HEK293 (cell line): ENCODE measurements around the gene DCANP1.

Experiments used
- KLF9 ChIP-seq: fragments of 450-650 bp; formaldehyde crosslinking; IDR thresholded peaks from 2 replicates; pipeline ENCODE4 v1.5.1; 2016; ENCODE audit warnings: missing biosample characterization, missing genetic modification characterization, low read depth
- PBX3 ChIP-seq: sonication (generic); formaldehyde crosslinking; IDR thresholded peaks from 2 replicates; pipeline ENCODE4 v1.8.1; 2022; ENCODE audit warnings: mild to moderate bottlenecking, moderate library complexity, missing genetic modification reagents
- SP7 ChIP-seq: fragments of 450-650 bp; formaldehyde crosslinking; IDR thresholded peaks from 2 replicates; pipeline ENCODE4 v1.5.1; 2016; ENCODE audit warnings: missing biosample characterization, missing genetic modification characterization
- ZBTB48 ChIP-seq: fragments of 450-650 bp; formaldehyde crosslinking; IDR thresholded peaks from 2 replicates; pipeline ENCODE4 v1.5.1; 2016; ENCODE audit warnings: missing biosample characterization, missing genetic modification characterization
- ZFHX2 ChIP-seq: fragments of 450-650 bp; formaldehyde crosslinking; conservative IDR thresholded peaks from 2 replicates; pipeline ENCODE4 v1.5.1; 2016; ENCODE audit warnings: missing biosample characterization, missing genetic modification characterization
- ZNF138 ChIP-seq: fragments of 450-650 bp; formaldehyde crosslinking; IDR thresholded peaks from 2 replicates; pipeline ENCODE4 v1.5.1; 2016; ENCODE audit warnings: missing biosample characterization, missing genetic modification characterization, borderline replicate concordance
- ZNF155 ChIP-seq: fragments of 450-650 bp; formaldehyde crosslinking; IDR thresholded peaks from 2 replicates; pipeline ENCODE4 v1.5.1; 2016; ENCODE audit warnings: missing biosample characterization, missing genetic modification characterization
- ZNF184 ChIP-seq: fragments of 450-650 bp; IDR thresholded peaks from 2 replicates; pipeline ENCODE4 v1.5.1; 2018; ENCODE audit warnings: missing biosample characterization, mild to moderate bottlenecking, missing genetic modification characterization
- ZNF2 ChIP-seq: fragments of 450-650 bp; formaldehyde crosslinking; IDR thresholded peaks from 2 replicates; pipeline ENCODE4 v1.5.1; 2016; ENCODE audit warnings: missing biosample characterization, missing genetic modification characterization
- ZNF266 ChIP-seq: fragments of 450-650 bp; formaldehyde crosslinking; IDR thresholded peaks from 2 replicates; pipeline ENCODE4 v1.5.1; 2016; ENCODE audit warnings: missing biosample characterization, missing genetic modification characterization, low read depth
- ZNF274 ChIP-seq, 2 experiments: fragments of 200-500 bp in 1 of 2; fragments of 450-650 bp in 1 of 2; sonication (Bioruptor generic) in 1 of 2; formaldehyde crosslinking in 1 of 2; IDR thresholded peaks; 2 replicates each; pipeline versions ENCODE4 v1.5.1 to v1.6.1; 2014 to 2016; ENCODE audit warnings: borderline replicate concordance in 1 of 2, inconsistent platforms in 1 of 2, low read length in 1 of 2, missing biosample characterization in 1 of 2, missing genetic modification characterization in 1 of 2
- ZNF335 ChIP-seq: fragments of 450-650 bp; formaldehyde crosslinking; conservative IDR thresholded peaks from 2 replicates; pipeline ENCODE4 v1.5.1; 2016; ENCODE audit warnings: missing biosample characterization, missing genetic modification characterization
- ZNF341 ChIP-seq: fragments of 450-650 bp; formaldehyde crosslinking; IDR thresholded peaks from 2 replicates; pipeline ENCODE4; 2016; ENCODE audit warnings: low read depth, missing biosample characterization, missing genetic modification characterization
- ZNF398 ChIP-seq: fragments of 450-650 bp; formaldehyde crosslinking; IDR thresholded peaks from 2 replicates; pipeline ENCODE4 v1.5.1; 2017; ENCODE audit warnings: missing biosample characterization, missing genetic modification characterization
- ZNF530 ChIP-seq: fragments of 450-650 bp; formaldehyde crosslinking; IDR thresholded peaks from 2 replicates; pipeline ENCODE4 v1.5.1; 2016; ENCODE audit warnings: low read depth, missing biosample characterization, missing genetic modification characterization
- ZNF623 ChIP-seq: fragments of 450-650 bp; formaldehyde crosslinking; IDR thresholded peaks from 2 replicates; pipeline ENCODE4 v1.5.1; 2016; ENCODE audit warnings: missing biosample characterization, missing genetic modification characterization
- ZNF660 ChIP-seq: fragments of 450-650 bp; IDR thresholded peaks from 2 replicates; pipeline ENCODE4 v1.5.1; 2018; ENCODE audit warnings: missing biosample characterization, mild to moderate bottlenecking, missing genetic modification characterization
- ZNF664 ChIP-seq: fragments of 450-650 bp; formaldehyde crosslinking; IDR thresholded peaks from 2 replicates; pipeline ENCODE4 v1.5.1; 2016; ENCODE audit warnings: missing biosample characterization, missing genetic modification characterization
- ZNF76 ChIP-seq: fragments of 450-650 bp; formaldehyde crosslinking; IDR thresholded peaks from 2 replicates; pipeline ENCODE4; 2016; ENCODE audit warnings: low read depth, missing biosample characterization, missing genetic modification characterization, borderline replicate concordance
- ZNF792 ChIP-seq: fragments of 450-650 bp; formaldehyde crosslinking; IDR thresholded peaks from 2 replicates; pipeline ENCODE4 v1.5.1; 2016; ENCODE audit warnings: missing biosample characterization, missing genetic modification characterization
- ZSCAN30 ChIP-seq: fragments of 450-650 bp; IDR thresholded peaks from 2 replicates; pipeline ENCODE4 v1.5.1; 2018; ENCODE audit warnings: missing biosample characterization, mild to moderate bottlenecking, missing genetic modification characterization, moderate library complexity
- ZXDB ChIP-seq: fragments of 450-650 bp; formaldehyde crosslinking; IDR thresholded peaks from 2 replicates; pipeline ENCODE4 v1.5.1; 2016; ENCODE audit warnings: missing biosample characterization, missing genetic modification characterization
- TF ChIP-seq, protein P1 (sequence below): fragments of 450-650 bp; IDR thresholded peaks from 2 replicates; pipeline ENCODE4 v1.5.1; 2018; ENCODE audit warnings: missing biosample characterization, mild to moderate bottlenecking, missing genetic modification characterization

Gene DCANP1

DNA sequence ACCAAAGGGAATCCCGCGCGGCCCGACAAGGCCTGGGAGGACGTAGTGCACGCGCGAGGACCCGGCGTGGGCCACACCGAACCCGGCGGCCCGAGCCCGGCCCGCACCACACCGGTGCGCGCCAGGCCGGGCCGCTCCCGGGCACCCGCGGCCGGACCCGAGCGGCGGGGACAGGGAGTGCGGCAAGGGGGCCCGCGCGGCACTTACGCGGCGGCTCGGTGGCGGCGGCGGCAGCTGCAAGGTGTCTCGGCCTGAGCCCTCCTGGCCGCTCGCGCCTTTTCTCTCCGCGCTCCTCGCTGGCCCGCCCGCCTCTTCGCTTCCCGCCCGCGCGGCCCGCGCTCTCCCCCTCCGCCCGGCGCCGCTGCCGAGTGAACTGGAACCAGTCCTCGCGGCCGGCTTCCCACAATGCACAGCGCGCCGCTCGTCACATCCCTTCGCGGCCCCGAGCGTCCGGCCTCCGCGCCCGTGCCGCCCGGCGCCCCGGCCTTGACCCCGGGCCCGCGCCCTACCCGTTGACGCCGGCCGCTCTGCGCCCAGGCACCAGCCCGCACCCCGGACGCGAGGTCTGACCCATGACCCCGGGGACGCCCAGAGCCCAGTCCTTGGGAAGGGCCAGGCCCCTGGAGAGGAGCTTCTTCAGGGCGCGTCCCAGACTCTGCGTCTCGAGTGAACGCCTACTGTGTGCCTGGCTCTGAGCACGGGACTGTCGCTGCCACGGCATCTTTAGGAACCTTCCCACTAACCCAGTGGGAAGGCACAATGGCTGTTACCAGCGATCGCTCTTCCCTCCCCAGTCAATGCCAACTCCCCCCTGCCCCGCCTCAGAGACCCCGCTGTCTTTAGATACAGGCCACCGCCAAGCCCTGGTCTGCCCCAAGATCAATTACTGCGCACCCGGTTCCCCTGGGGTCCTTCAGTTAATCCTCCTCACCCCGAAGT, 48.0 kb downstream of the DCANP1 start, which contains the start of gene MACROH2A1 (continued):
- TF ChIP-seq ZNF530, result no peak
- peak; percentile 82 for TF ChIP-seq ZNF335 (tag by site-specific recombination)
- TF ChIP-seq ZNF660 (tag by site-specific recombination), result peak; percentile 80
- peak; percentile 53 for TF ChIP-seq ZXDB (tag by site-specific recombination)
- TF ChIP-seq, protein P1, sequence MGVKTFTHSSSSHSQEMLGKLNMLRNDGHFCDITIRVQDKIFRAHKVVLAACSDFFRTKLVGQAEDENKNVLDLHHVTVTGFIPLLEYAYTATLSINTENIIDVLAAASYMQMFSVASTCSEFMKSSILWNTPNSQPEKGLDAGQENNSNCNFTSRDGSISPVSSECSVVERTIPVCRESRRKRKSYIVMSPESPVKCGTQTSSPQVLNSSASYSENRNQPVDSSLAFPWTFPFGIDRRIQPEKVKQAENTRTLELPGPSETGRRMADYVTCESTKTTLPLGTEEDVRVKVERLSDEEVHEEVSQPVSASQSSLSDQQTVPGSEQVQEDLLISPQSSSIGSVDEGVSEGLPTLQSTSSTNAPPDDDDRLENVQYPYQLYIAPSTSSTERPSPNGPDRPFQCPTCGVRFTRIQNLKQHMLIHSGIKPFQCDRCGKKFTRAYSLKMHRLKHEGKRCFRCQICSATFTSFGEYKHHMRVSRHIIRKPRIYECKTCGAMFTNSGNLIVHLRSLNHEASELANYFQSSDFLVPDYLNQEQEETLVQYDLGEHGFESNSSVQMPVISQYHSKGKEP, result 0 out of 2 replicates have a peak, but pooled peaks have one; percentile 21
- TF ChIP-seq ZNF398 (tag by site-specific recombination), result no peak
- TF ChIP-seq ZNF274 (IDR thresholded peaks at IDR 0.05; ENCODE audit: low read length), result no peak
- no peak for TF ChIP-seq ZNF274 (tag by site-specific recombination; IDR thresholded peaks at IDR 0.05; ENCODE audit: borderline replicate concordance)
- no peak for TF ChIP-seq ZNF664
- TF ChIP-seq ZSCAN30 (tag by site-specific recombination), result peak; percentile 86
- TF ChIP-seq KLF9 (tag by site-specific recombination), result 0 out of 2 replicates have a peak, but pooled peaks have one; percentile 23
- TF ChIP-seq ZNF76 (tag by site-specific recombination), result peak; percentile 88
- no peak for TF ChIP-seq ZNF155 (tag by site-specific recombination)
- TF ChIP-seq SP7 (tag by site-specific recombination), result peak; percentile 37; the same call in 1 of the 2 replicates
- peak; percentile 46; the same call in 1 of the 2 replicates for TF ChIP-seq ZNF2 (tag by site-specific recombination)
- TF ChIP-seq ZBTB48 (tag by site-specific recombination), result 0 out of 2 replicates have a peak, but pooled peaks have one; percentile 30
- no peak for TF ChIP-seq ZNF623 (tag by site-specific recombination)
- no peak for TF ChIP-seq ZNF184 (tag by site-specific recombination)
- TF ChIP-seq ZNF138 (tag by site-specific recombination), result no peak
- TF ChIP-seq ZNF792 (tag by site-specific recombination), result no peak
- peak; percentile 65 for TF ChIP-seq ZFHX2 (tag by site-specific recombination)
- TF ChIP-seq ZNF266 (tag by site-specific recombination), result no peak
- peak; percentile 93 for TF ChIP-seq ZNF341 (tag by site-specific recombination)
- peak; percentile 93 for TF ChIP-seq PBX3 (CRISPR knock-in tag)
